AG09309 (cell line): ENCODE data around the gene TMEM240.

ENCODE experiments used
- DNase-seq: peaks from one replicate; pipeline ENCODE4 v3.0.0-alpha.2; 2010; ENCODE audit warnings: low read depth
- H3K4me3 ChIP-seq: 2 replicates; pipeline ENCODE4 v1.5.1; 2011; ENCODE audit warnings: mild to moderate bottlenecking, low read depth, low read length, moderate library complexity; ENCODE audit not compliant: control insufficient read depth
- CTCF ChIP-seq: IDR thresholded peaks from 2 replicates; pipeline ENCODE4 v1.5.1; 2011; ENCODE audit warnings: mild to moderate bottlenecking, low read depth, low read length, inconsistent platforms; ENCODE audit not compliant: insufficient read depth, control insufficient read depth; ENCODE audit errors: missing control alignments

TMEM240 gene

GRCh38 chr1:1574721-1575537, 34.5 kb upstream of the TMEM240 start, which contains the start of gene SSU72:
Gene SSU72, minus strand, starts transcription at chr1:1574863. Its CDS starts 306 bp downstream, at chr1:1574557.
- TF ChIP-seq CTCF = no peak
- DNase-seq = peak; percentile 56
- peak within 1 kb of the TSS; percentile 89 for H3K4me3 ChIP-seq

- TF ChIP-seq CTCF = peak; percentile 13
- no peak for DNase-seq
- peak overlapping the region; percentile 89 for H3K4me3 ChIP-seq
Measured at GRCh38 chr1:1573843-1574720, 33.7 kb upstream of the TMEM240 start.

GRCh38 chr1:1569341-1569740, 28.9 kb upstream of the TMEM240 start:
- no peak for TF ChIP-seq CTCF
- no peak for DNase-seq
- H3K4me3 ChIP-seq = no peak overlapping the region

GRCh38 chr1:1567891-1568291, 27.5 kb upstream of the TMEM240 start:
- no peak for DNase-seq
- no peak overlapping the region for H3K4me3 ChIP-seq
- no peak for TF ChIP-seq CTCF

- no peak for DNase-seq
- TF ChIP-seq CTCF = no peak
- no peak overlapping the region for H3K4me3 ChIP-seq
Measured at GRCh38 chr1:1567152-1567875, 26.9 kb upstream of the TMEM240 start.

- DNase-seq = no peak
- TF ChIP-seq CTCF = no peak
- no peak overlapping the region for H3K4me3 ChIP-seq
Measured at GRCh38 chr1:1565340-1565739, 24.9 kb upstream of the TMEM240 start.
